Stimulated activated CD8-positive, alpha-beta memory T cell treated with anti-CD3 and anti-CD28 coated beads, Interleukin-4, amount 100 ng/mL, for 48 hours (primary cell): ENCODE results near the gene HACD1.

Source experiments
- DNase-seq: peaks from one replicate; pipeline ENCODE4 v3.0.0-alpha.2; 2020

The HACD1 gene

GRCh38 chr10:17576768-17577167 is 40.4 kb downstream of the HACD1 start:
- no peak for DNase-seq

GRCh38 chr10:17564911-17565310 is 52.3 kb downstream of the HACD1 start:
- DNase-seq = no peak

- no peak for DNase-seq
These were observed 53.7 kb downstream of the HACD1 start for GRCh38 chr10:17563452-17563851.

GRCh38 chr10:17562614-17563013 is 54.6 kb downstream of the HACD1 start:
- DNase-seq = no peak

GRCh38 chr10:17561111-17561510 is 56.1 kb downstream of the HACD1 start:
- no peak for DNase-seq

- no peak for DNase-seq
These were observed 59.7 kb downstream of the HACD1 start for GRCh38 chr10:17557459-17557858.

- no peak for DNase-seq
These were observed 68.4 kb downstream of the HACD1 start for GRCh38 chr10:17548770-17549169.

- DNase-seq = no peak
These were observed 69.0 kb downstream of the HACD1 start for GRCh38 chr10:17548162-17548561.

- DNase-seq = no peak
These were observed 70.1 kb downstream of the HACD1 start for GRCh38 chr10:17547060-17547459.

- no peak for DNase-seq
These were observed 72.7 kb downstream of the HACD1 start for GRCh38 chr10:17544465-17544864.
